ENCODE measurements around the gene LRCOL1. TPM values are rescaled to one million over a fixed set of nuclear protein-coding genes. Genes with fewer than 3 reads are reported as not detected.
A peak's percentile ranks its signal among the peaks of the same experiment; 100 is the strongest.

LRCOL1 gene
- total RNA-seq, 1 donor from 2014 or later: not detected

GRCh38 chr12:132595183-132595582, 15.2 kb downstream of the LRCOL1 start:
- TF ChIP-seq, protein P1, sequence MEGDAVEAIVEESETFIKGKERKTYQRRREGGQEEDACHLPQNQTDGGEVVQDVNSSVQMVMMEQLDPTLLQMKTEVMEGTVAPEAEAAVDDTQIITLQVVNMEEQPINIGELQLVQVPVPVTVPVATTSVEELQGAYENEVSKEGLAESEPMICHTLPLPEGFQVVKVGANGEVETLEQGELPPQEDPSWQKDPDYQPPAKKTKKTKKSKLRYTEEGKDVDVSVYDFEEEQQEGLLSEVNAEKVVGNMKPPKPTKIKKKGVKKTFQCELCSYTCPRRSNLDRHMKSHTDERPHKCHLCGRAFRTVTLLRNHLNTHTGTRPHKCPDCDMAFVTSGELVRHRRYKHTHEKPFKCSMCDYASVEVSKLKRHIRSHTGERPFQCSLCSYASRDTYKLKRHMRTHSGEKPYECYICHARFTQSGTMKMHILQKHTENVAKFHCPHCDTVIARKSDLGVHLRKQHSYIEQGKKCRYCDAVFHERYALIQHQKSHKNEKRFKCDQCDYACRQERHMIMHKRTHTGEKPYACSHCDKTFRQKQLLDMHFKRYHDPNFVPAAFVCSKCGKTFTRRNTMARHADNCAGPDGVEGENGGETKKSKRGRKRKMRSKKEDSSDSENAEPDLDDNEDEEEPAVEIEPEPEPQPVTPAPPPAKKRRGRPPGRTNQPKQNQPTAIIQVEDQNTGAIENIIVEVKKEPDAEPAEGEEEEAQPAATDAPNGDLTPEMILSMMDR (IDR thresholded peaks at IDR 0.05): no peak
- Mint-ChIP-seq H3K4me1 (ENCODE audit: low read depth) (peaks cover 30% of the 10 kb centered on the region), H3K27ac (ENCODE audit: unreplicated experiment) (no peak overlapping the region), H3K4me3 (ENCODE audit: unreplicated experiment) (no peak overlapping the region), H3K27me3 (ENCODE audit: low read depth) (no peaks in the 10 kb centered on the region), H3K36me3 (ENCODE audit: low read depth) (no peaks in the 10 kb centered on the region), H3K9me3 (ENCODE audit: low read depth) (no peaks in the 10 kb centered on the region)
- DNase-seq (ENCODE audit: low spot score): no peak

GRCh38 chr12:132593938-132594358, 16.4 kb downstream of the LRCOL1 start:
- no peak overlapping the region for H3K27ac Mint-ChIP-seq (ENCODE audit: unreplicated experiment)
- peaks cover 2% of the 10 kb centered on the region for H3K9me3 Mint-ChIP-seq (ENCODE audit: low read depth)
- peaks cover 30% of the 10 kb centered on the region for H3K4me1 Mint-ChIP-seq (ENCODE audit: low read depth)
- no peaks in the 10 kb centered on the region for H3K27me3 Mint-ChIP-seq (ENCODE audit: low read depth)
- peak; percentile 96 for DNase-seq (ENCODE audit: low spot score)
- TF ChIP-seq, protein P1 (IDR thresholded peaks at IDR 0.05): no peak
- peak overlapping the region; percentile 49 for H3K4me3 Mint-ChIP-seq (ENCODE audit: unreplicated experiment)
- H3K36me3 Mint-ChIP-seq (ENCODE audit: low read depth): no peaks in the 10 kb centered on the region

DNA sequence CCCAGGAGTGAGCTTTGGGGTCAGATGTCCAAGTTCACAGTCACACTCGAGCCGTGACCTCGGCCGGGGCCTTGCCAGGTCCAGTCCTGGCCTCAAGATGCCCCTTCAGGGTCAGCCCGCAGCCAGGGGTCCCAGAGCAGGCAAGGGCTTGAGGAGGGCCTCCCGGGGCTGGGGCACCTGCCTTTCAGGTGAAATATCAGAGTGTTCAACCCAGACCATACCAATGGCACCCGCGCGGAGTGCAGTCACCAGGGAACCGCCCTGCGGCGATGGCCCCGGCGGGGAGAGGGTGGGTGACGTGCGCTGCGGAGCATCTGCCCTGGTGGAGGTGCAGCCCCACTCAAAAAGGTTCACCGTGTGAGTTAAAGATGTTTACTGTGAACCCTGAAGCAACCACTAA, 16.9 kb downstream of the LRCOL1 start:
- DNase-seq (ENCODE audit: low spot score): peak; percentile 84
- TF ChIP-seq, protein P1 (IDR thresholded peaks at IDR 0.05): no peak
- peaks cover 26% of the 10 kb centered on the region for H3K4me1 Mint-ChIP-seq (ENCODE audit: low read depth)
- peaks cover 2% of the 10 kb centered on the region for H3K27me3 Mint-ChIP-seq (ENCODE audit: low read depth)
- H3K27ac Mint-ChIP-seq (ENCODE audit: unreplicated experiment): no peak overlapping the region
- no peaks in the 10 kb centered on the region for H3K36me3 Mint-ChIP-seq (ENCODE audit: low read depth)
- peaks cover 2% of the 10 kb centered on the region for H3K9me3 Mint-ChIP-seq (ENCODE audit: low read depth)
- no peak overlapping the region for H3K4me3 Mint-ChIP-seq (ENCODE audit: unreplicated experiment)

- H3K27ac Mint-ChIP-seq (ENCODE audit: unreplicated experiment): no peak overlapping the region
- peaks cover 2% of the 10 kb centered on the region for H3K9me3 Mint-ChIP-seq (ENCODE audit: low read depth)
- no peak for DNase-seq (ENCODE audit: low spot score)
- no peaks in the 10 kb centered on the region for H3K36me3 Mint-ChIP-seq (ENCODE audit: low read depth)
- H3K27me3 Mint-ChIP-seq (ENCODE audit: low read depth): peaks cover 2% of the 10 kb centered on the region
- TF ChIP-seq, protein P1 (IDR thresholded peaks at IDR 0.05): no peak
- no peak overlapping the region for H3K4me3 Mint-ChIP-seq (ENCODE audit: unreplicated experiment)
- peaks cover 26% of the 10 kb centered on the region for H3K4me1 Mint-ChIP-seq (ENCODE audit: low read depth)
Observed at GRCh38 chr12:132593071-132593470, 17.3 kb downstream of the LRCOL1 start.

- peak overlapping the region; percentile 29 for H3K27ac Mint-ChIP-seq (ENCODE audit: unreplicated experiment)
- H3K9me3 Mint-ChIP-seq (ENCODE audit: low read depth): peaks cover 2% of the 10 kb centered on the region
- no peak for DNase-seq (ENCODE audit: low spot score)
- TF ChIP-seq, protein P1 (IDR thresholded peaks at IDR 0.05): no peak
- H3K4me1 Mint-ChIP-seq (ENCODE audit: low read depth): peaks cover 21% of the 10 kb centered on the region
- no peaks in the 10 kb centered on the region for H3K36me3 Mint-ChIP-seq (ENCODE audit: low read depth)
- H3K27me3 Mint-ChIP-seq (ENCODE audit: low read depth): peaks cover 2% of the 10 kb centered on the region
- no peak overlapping the region for H3K4me3 Mint-ChIP-seq (ENCODE audit: unreplicated experiment)
Observed at GRCh38 chr12:132592282-132592970, 18.0 kb downstream of the LRCOL1 start.
